Nephron progenitor cell (in vitro differentiated cells): ENCODE data around the gene PRSS50.

Source experiments
- DNase-seq: peaks from one replicate; pipeline ENCODE4 v3.0.0; 2021
- H3K27ac Mint-ChIP-seq: 2 replicates; pipeline ENCODE4 v1.8.0; 2021; ENCODE audit warnings: mild to moderate bottlenecking, moderate library complexity, mixed read lengths
- H3K27me3 Mint-ChIP-seq: 2 replicates; pipeline ENCODE4 v1.8.0; 2021; ENCODE audit warnings: mild to moderate bottlenecking, low read depth, mixed read lengths; ENCODE audit not compliant: poor library complexity
- H3K36me3 Mint-ChIP-seq: 2 replicates; pipeline ENCODE4 v1.8.0; 2021; ENCODE audit warnings: low read depth, mixed read lengths
- H3K4me1 Mint-ChIP-seq: 2 replicates; pipeline ENCODE4 v1.8.0; 2021; ENCODE audit warnings: mixed read lengths
- H3K4me3 Mint-ChIP-seq: 2 replicates; pipeline ENCODE4 v1.8.0; 2021; ENCODE audit warnings: mild to moderate bottlenecking, moderate library complexity, mixed read lengths
- H3K9me3 Mint-ChIP-seq: 2 replicates; pipeline ENCODE4 v1.8.0; 2021; ENCODE audit warnings: mild to moderate bottlenecking, moderate library complexity, mixed read lengths
- CTCF ChIP-seq: fragments of 200-600 bp; sonication (generic); IDR thresholded peaks from 2 replicates; pipeline ENCODE4 v1.5.0; 2021; ENCODE audit warnings: antibody characterized with exemption

The PRSS50 gene

GRCh38 chr3:46731795-46732194, 14.1 kb upstream of the PRSS50 start:
- Mint-ChIP-seq H3K4me1 (peaks cover 5% of the 10 kb centered on the region), H3K36me3 (no peaks in the 10 kb centered on the region), H3K27me3 (peaks cover 13% of the 10 kb centered on the region), H3K27ac (no peak overlapping the region), H3K4me3 (no peak overlapping the region), H3K9me3 (no peaks in the 10 kb centered on the region)
- TF ChIP-seq CTCF: no peak
- DNase-seq: no peak

DNA sequence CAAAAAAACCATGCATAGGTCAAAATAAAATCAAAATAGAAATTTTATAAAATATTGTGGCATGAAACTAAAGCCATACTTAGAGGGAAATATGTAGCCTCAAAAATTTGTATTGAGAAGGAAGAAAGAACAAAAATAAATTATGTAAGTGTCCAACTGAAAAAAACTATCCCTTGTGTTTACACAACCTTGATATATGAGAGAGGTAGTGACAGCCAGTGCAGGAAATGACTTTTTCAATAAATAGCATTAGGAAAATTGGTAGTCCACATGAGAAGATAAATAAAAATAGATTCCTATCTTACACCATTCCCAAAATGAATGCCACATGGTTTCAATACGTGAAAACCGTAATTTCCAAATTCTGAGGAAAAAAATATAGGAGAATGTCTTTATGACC, 13.2 kb upstream of the PRSS50 start:
- Mint-ChIP-seq H3K27me3 (peaks cover 9% of the 10 kb centered on the region), H3K4me1 (peaks cover 5% of the 10 kb centered on the region), H3K27ac (no peak overlapping the region), H3K36me3 (no peaks in the 10 kb centered on the region), H3K4me3 (no peak overlapping the region), H3K9me3 (no peaks in the 10 kb centered on the region)
- TF ChIP-seq CTCF: no peak
- DNase-seq: no peak

DNA sequence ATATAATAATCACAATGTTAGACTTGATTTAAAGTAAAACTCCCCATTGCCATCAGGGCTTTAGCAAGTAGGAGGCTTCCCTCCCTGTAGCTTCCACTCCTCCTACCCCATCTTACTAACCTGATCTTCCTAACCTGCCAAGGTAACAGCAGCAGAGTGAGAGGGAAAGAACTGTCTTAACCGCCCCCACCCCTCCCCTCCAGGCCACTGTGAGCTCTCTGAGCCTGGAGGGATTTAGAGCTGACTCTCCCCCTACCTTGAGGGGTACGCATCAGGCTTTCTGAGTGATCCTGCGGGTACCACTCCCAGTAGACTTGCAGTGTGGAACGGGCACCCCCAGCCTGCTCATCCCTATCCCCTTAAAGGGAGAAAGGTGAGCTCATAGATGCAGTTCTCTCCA, 11.4 kb upstream of the PRSS50 start:
- no peak for TF ChIP-seq CTCF
- peaks cover 8% of the 10 kb centered on the region for H3K27me3 Mint-ChIP-seq
- no peaks in the 10 kb centered on the region for H3K9me3 Mint-ChIP-seq
- H3K27ac Mint-ChIP-seq: no peak overlapping the region
- H3K4me3 Mint-ChIP-seq: no peak overlapping the region
- DNase-seq: no peak
- no peaks in the 10 kb centered on the region for H3K36me3 Mint-ChIP-seq
- H3K4me1 Mint-ChIP-seq: no peaks in the 10 kb centered on the region

GRCh38 chr3:46725621-46726314, 8.1 kb upstream of the PRSS50 start:
- Mint-ChIP-seq H3K9me3 (no peaks in the 10 kb centered on the region), H3K27me3 (no peaks in the 10 kb centered on the region), H3K4me3 (no peak overlapping the region), H3K4me1 (no peaks in the 10 kb centered on the region), H3K27ac (no peak overlapping the region), H3K36me3 (no peaks in the 10 kb centered on the region)
- DNase-seq: no peak
- TF ChIP-seq CTCF: no peak

- no peak for TF ChIP-seq CTCF
- H3K4me3 Mint-ChIP-seq: no peak overlapping the region
- no peaks in the 10 kb centered on the region for H3K27me3 Mint-ChIP-seq
- peaks cover 5% of the 10 kb centered on the region for H3K4me1 Mint-ChIP-seq
- no peak overlapping the region for H3K27ac Mint-ChIP-seq
- DNase-seq: no peak
- no peaks in the 10 kb centered on the region for H3K9me3 Mint-ChIP-seq
- no peaks in the 10 kb centered on the region for H3K36me3 Mint-ChIP-seq
Observed at GRCh38 chr3:46724424-46724823, 6.8 kb upstream of the PRSS50 start.

GRCh38 chr3:46722443-46722842, 4.8 kb upstream of the PRSS50 start:
- TF ChIP-seq CTCF: no peak
- Mint-ChIP-seq H3K9me3 (no peaks in the 10 kb centered on the region), H3K4me1 (peaks cover 11% of the 10 kb centered on the region), H3K27me3 (no peaks in the 10 kb centered on the region), H3K4me3 (no peak overlapping the region), H3K27ac (no peak overlapping the region), H3K36me3 (no peaks in the 10 kb centered on the region)
- no peak for DNase-seq
